K562 (cell line): ENCODE data around the gene PLTP. TPM values are rescaled to one million over a fixed set of nuclear protein-coding genes. Genes with fewer than 3 reads are reported as not detected.

Experiments used
- ATAC-seq: fragments of 200-7000 bp; cut with Tn5 transposase; 3 replicates; pipeline ENCODE4 v1.9.1; 2020; ENCODE audit warnings: moderate library complexity
- BruUV-seq: library from RNA; stranded (reverse); fragments of 400-500 nt; replicated peaks from 2 replicates; lab custom pipeline; 2021; lab: Mats Ljungman, UMichigan
- CTCF ChIA-PET: fragments of 300-600 bp; formaldehyde crosslinking; extraction: SDS; loops from one replicate; lab custom pipeline; 2021; ENCODE audit warnings: low intra/inter-chr PET ratio; lab: Yijun Ruan, JAX
- POLR2A ChIA-PET: fragments of 300-600, 350-650 bp; sonication (Branson Sonifier 250); formaldehyde crosslinking; extraction: SDS; loops from one replicate; lab custom pipeline; 2021; ENCODE audit warnings: antibody characterized with exemption, inconsistent platforms; lab: Yijun Ruan, JAX
- DNase-seq, 4 experiments: peaks; one replicate each; pipeline versions ENCODE4 v3.0.0 to v3.0.0-alpha.2; 2011 to 2018; ENCODE audit warnings: low spot score in 3 of 4, mixed read lengths in 3 of 4; ENCODE audit errors: extremely low read depth in 1 of 4
- FAIRE-seq: peaks from 2 replicates; lab custom pipeline; 2011; peaks lifted over from hg19 to GRCh38; lab: Jason Lieb, UNC
- H2AFZ ChIP-seq: 2 replicates; pipeline ENCODE4 v1.6.0; 2011; ENCODE audit warnings: low read depth, low read length, control low read depth, inconsistent platforms
- H3K27ac ChIP-seq: fragments of 200-600 bp; 3 replicates; pipeline ENCODE4 v1.8.0; 2011; ENCODE audit warnings: low read depth, mild to moderate bottlenecking, control low read depth, inconsistent platforms, low read length, moderate library complexity, mixed read lengths; ENCODE audit errors: extremely low read depth
- H3K27me3 ChIP-seq, 2 experiments: fragments of 300-600 bp in 1 of 2; 2 replicates in 1 of 2; 3 replicates in 1 of 2; pipeline versions ENCODE4 v1.6.0 to v1.8.0; 2011; ENCODE audit warnings: inconsistent platforms in 2 of 2, low read length in 2 of 2, mild to moderate bottlenecking in 1 of 2, mixed read lengths in 1 of 2, moderate library complexity in 1 of 2; ENCODE audit not compliant: control insufficient read depth in 2 of 2, insufficient read depth in 2 of 2
- H3K36me3 ChIP-seq: fragments of 300-600 bp; 3 replicates; pipeline ENCODE4 v1.8.0; 2011; ENCODE audit warnings: mild to moderate bottlenecking, low read length, inconsistent platforms; ENCODE audit not compliant: control insufficient read depth, insufficient read depth
- H3K4me1 ChIP-seq, 2 experiments: fragments of 200-600 bp in 1 of 2; replicated peaks in 1 of 2; 2 replicates in 1 of 2; 3 replicates in 1 of 2; pipeline versions ENCODE4 v1.5.1 to v1.8.0; 2011; ENCODE audit warnings: inconsistent platforms in 2 of 2, low read length in 2 of 2, mild to moderate bottlenecking in 1 of 2, mixed read lengths in 1 of 2, moderate library complexity in 1 of 2; ENCODE audit not compliant: control insufficient read depth in 2 of 2, insufficient read depth in 2 of 2
- H3K4me2 ChIP-seq: 2 replicates; pipeline ENCODE4 v1.6.1; 2011; ENCODE audit warnings: low read length, control low read depth, inconsistent platforms, mixed read lengths; ENCODE audit not compliant: insufficient read depth
- H3K4me3 ChIP-seq: fragments of 200-600 bp; sonication (generic), shearing (Covaris generic); 2 replicates; pipeline ENCODE4 v1.5.1; 2016; ENCODE audit warnings: control low read depth, inconsistent platforms
- H3K79me2 ChIP-seq: fragments of 200-600 bp; 3 replicates; pipeline ENCODE4 v1.8.0; 2011; ENCODE audit warnings: low read length, inconsistent platforms; ENCODE audit not compliant: control insufficient read depth, insufficient read depth
- H3K9ac ChIP-seq, 2 experiments: 2 replicates each; pipeline versions ENCODE4 v1.6.0 to v1.6.1; 2011; ENCODE audit warnings: low read depth in 2 of 2, low read length in 2 of 2, control low read depth in 1 of 2, inconsistent platforms in 1 of 2, mild to moderate bottlenecking in 1 of 2, mixed read lengths in 1 of 2; ENCODE audit not compliant: insufficient read depth in 1 of 2
- H3K9me1 ChIP-seq: one replicate; pipeline ENCODE4 v1.6.0; 2011; ENCODE audit warnings: inconsistent platforms, mild to moderate bottlenecking, low read length, moderate library complexity; ENCODE audit not compliant: control insufficient read depth, insufficient read depth
- H3K9me3 ChIP-seq: replicated peaks from 2 replicates; pipeline ENCODE4 v1.5.1; 2011; ENCODE audit warnings: low read depth, low read length, inconsistent platforms; ENCODE audit not compliant: control insufficient read depth, insufficient read depth
- H4K20me1 ChIP-seq: replicated peaks from 2 replicates; pipeline ENCODE4 v1.6.1; 2011; ENCODE audit warnings: low read length, inconsistent platforms, mixed read lengths; ENCODE audit not compliant: control insufficient read depth, insufficient read depth
- E4F1 ChIP-seq: fragments of 250-450 bp; sonication (Bioruptor Pico); IDR thresholded peaks from 2 replicates; pipeline ENCODE4 v1.5.0; 2021; ENCODE audit warnings: mild to moderate bottlenecking, borderline replicate concordance
- LARP7 ChIP-seq: fragments of 450-650 bp; IDR thresholded peaks from 2 replicates; pipeline ENCODE4 v1.6.1; 2016
- POLR2G ChIP-seq: fragments of 200-400 bp; formaldehyde crosslinking; IDR thresholded peaks from 2 replicates; pipeline ENCODE4 v1.6.1; 2017; ENCODE audit warnings: low read depth, mild to moderate bottlenecking, antibody characterized with exemption, low read length, moderate library complexity
- ZFP36 ChIP-seq: fragments of 150-350 bp; IDR thresholded peaks from 2 replicates; pipeline ENCODE4 v1.6.1; 2018; ENCODE audit warnings: low read length, low read depth; ENCODE audit not compliant: partially characterized antibody
- WGBS: fragments of 100-300 bp; shearing (Covaris generic); methylation state at CpG from one replicate; pipeline ENCODE4 v1.1.6; 2016; ENCODE audit warnings: low coverage, mixed read lengths; ENCODE audit not compliant: insufficient coverage; ENCODE audit errors: missing lambda C conversion rate; 5-methylcytosine and 5-hydroxymethylcytosine counted together
- in situ Hi-C: fragments of 300-500 bp; cut with MboI; formaldehyde crosslinking; loops from 4 replicates; pipeline ENCODE4 v1.15.0; 2018; ENCODE audit warnings: inconsistent platforms, mixed read lengths
- intact Hi-C: fragments of 100-400 bp; cut with micrococcal nuclease; formaldehyde crosslinking; loops from 2 replicates; pipeline ENCODE4 v1.14.2; 2022
- polyA plus RNA-seq, 8 experiments: library from polyadenylated mRNA; depleted of rRNA in 4 of 8; stranded (reverse) in 5 of 8; unstranded in 3 of 8; fragments of >200 nt; fragmentation: Nextera tagmentation in 2 of 8; fragmentation: Illumina TruSeq in 1 of 8; extraction: Ambion mirVana in 2 of 8; extraction: Trizol in 1 of 8; gene quantifications; 2 replicates each; pipeline versions ENCODE4 v1.2.1 to v1.2.3, GENCODE V29; 2011 to 2014; ENCODE audit warnings: inconsistent platforms in 1 of 8, missing spikeins in 1 of 8
- total RNA-seq, 7 experiments: library from RNA; depleted of rRNA in 6 of 7; stranded (reverse); fragments of >200 nt in 6 of 7; fragmentation: Illumina TruSeq in 2 of 7; extraction: Trizol in 2 of 7; gene quantifications; 2 replicates each; pipeline versions ENCODE4 v1.2.1 to v1.2.3, GENCODE V29; 2011 to 2021; ENCODE audit warnings: low replicate concordance in 1 of 7

PLTP gene
- total and polyA plus RNA-seq, 9 of the 15 experiments (the other 6 are each of a cell fraction or from before 2014, with no cell fraction given), result 2.8 to 29.3 (median 17.6) TPM

GRCh38 chr20:45943613-45944012 lies 31.7 kb upstream of the PLTP start:
- BruUV-seq, result no TSS peak
- H4K20me1 ChIP-seq, result peaks cover 18% of the 10 kb centered on the region
- intact Hi-C loops (no loop called here), in situ Hi-C loops (no loop called here)
- H3K36me3 ChIP-seq, result peaks cover 91% of the 10 kb centered on the region
- no peak for DNase-seq
- 76% methylated on average over 6 of the region's 6 CpGs for WGBS
- H3K27ac ChIP-seq, result peak overlapping the region; percentile 75
- H3K27me3 ChIP-seq, result no peaks in the 10 kb centered on the region
- no peaks in the 10 kb centered on the region for H3K9me3 ChIP-seq
- CTCF ChIA-PET, result no interaction called here
- ATAC-seq, result no peak
- FAIRE-seq, result no peak
- POLR2A ChIA-PET, result interaction anchor here (0.5 to 2.7 kb wide), 9 partner anchors 8 to 290 kb away, joined by 3 to 15 read pairs (median 7); partner anchors contain the start of gene PCIF1
- H3K9me1 ChIP-seq, result peaks cover 8% of the 10 kb centered on the region
- H3K4me2 ChIP-seq, result peak overlapping the region; percentile 33
- no peak overlapping the region for H3K4me3 ChIP-seq
- H2AFZ ChIP-seq, result no peak overlapping the region
- H3K79me2 ChIP-seq, result no peaks in the 10 kb centered on the region
- H3K4me1 ChIP-seq, result peaks cover 20 to 48% of the 10 kb centered on the region in 2 experiments
- H3K9ac ChIP-seq, result peak overlapping the region in 1 of 2 experiments; percentile 82; a peak in 3 of 4 replicates
- TF ChIP-seq ZFP36 (peak; percentile 72), LARP7 (no peak)

- Histone ChIP-seq H2AFZ (no peak overlapping the region), H3K27ac (no peak overlapping the region), H3K79me2 (peaks cover 15% of the 10 kb centered on the region), H3K9ac (no peak overlapping the region; a peak in 1 of 4 replicates), H3K4me1 (peaks cover 25 to 29% of the 10 kb centered on the region in 2 experiments), H3K36me3 (peaks cover 75% of the 10 kb centered on the region), H3K9me3 (no peaks in the 10 kb centered on the region), H3K4me2 (no peak overlapping the region), H3K4me3 (no peak overlapping the region), H3K9me1 (peaks cover 4% of the 10 kb centered on the region), H4K20me1 (peaks cover 36% of the 10 kb centered on the region), H3K27me3 (no peaks in the 10 kb centered on the region)
- ChIA-PET POLR2A (interaction anchor here (0.8 to 2.6 kb wide), 4 partner anchors 11 to 30 kb away, joined by 3 to 6 read pairs (median 4); no protein-coding TSS in a partner anchor), CTCF (no interaction called here)
- in situ Hi-C loops, result no loop called here
- no peak for FAIRE-seq
- intact Hi-C loops, result no loop called here
- BruUV-seq, result no TSS peak
- WGBS, result 95% methylated on average over 12 of the region's 13 CpGs
- no peak for DNase-seq
- ATAC-seq, result no peak
- TF ChIP-seq E4F1 (CRISPR knock-in tag) (no peak), POLR2G (peak; percentile 54)
- TF ChIP-seq, all 486 proteins: peak for 1
Measured at GRCh38 chr20:45940469-45940868, 28.5 kb upstream of the PLTP start.
